Suprapubic skin (tissue), 4 donors: Measurements from ENCODE around the gene DDN. TPM values are rescaled to one million over a fixed set of nuclear protein-coding genes. Genes with fewer than 3 reads are reported as not detected.
A peak's percentile ranks its signal among the peaks of the same experiment; 100 is the strongest.

Experiments used
- DNase-seq, 2 donors: peaks; one replicate each; pipeline ENCODE4 v3.0.0-alpha.2; 2019; ENCODE audit warnings: low spot score in 2 of 2
- H3K27ac ChIP-seq: fragments of 200-600 bp; sonication (generic); one replicate; pipeline ENCODE4 v1.5.1; 2019
- H3K27me3 ChIP-seq: fragments of 200-600 bp; sonication (generic); one replicate; pipeline ENCODE4 v1.5.1; 2019
- H3K36me3 ChIP-seq: fragments of 200-600 bp; sonication (generic); one replicate; pipeline ENCODE4 v1.5.1; 2019
- H3K4me1 ChIP-seq: fragments of 200-600 bp; sonication (generic); one replicate; pipeline ENCODE4 v1.5.1; 2019
- H3K4me3 ChIP-seq: fragments of 200-600 bp; sonication (generic); one replicate; pipeline ENCODE4 v1.5.1; 2019; ENCODE audit warnings: mild to moderate bottlenecking
- H3K9me3 ChIP-seq: fragments of 200-600 bp; sonication (generic); one replicate; pipeline ENCODE4 v1.5.1; 2019
- CTCF ChIP-seq, 2 donors: fragments of 200-600 bp in 1 of 2; fragments of 450-650 bp in 1 of 2; sonication (generic) in 1 of 2; IDR thresholded peaks; one replicate each; pipeline ENCODE4 v1.5.1; 2016 to 2019; ENCODE audit warnings: antibody characterized with exemption in 2 of 2, mild to moderate bottlenecking in 1 of 2, moderate library complexity in 1 of 2
- EP300 ChIP-seq: sonication (generic); formaldehyde crosslinking; IDR thresholded peaks from one replicate; pipeline ENCODE4 v1.6.1; 2017; ENCODE audit warnings: antibody characterized with exemption
- POLR2A ChIP-seq, 2 donors: fragments of 450-650 bp; IDR thresholded peaks; one replicate each; pipeline ENCODE4 v1.6.1; 2017; ENCODE audit warnings: antibody characterized with exemption in 2 of 2, mild to moderate bottlenecking in 2 of 2, moderate library complexity in 2 of 2
- POLR2AphosphoS5 ChIP-seq, 3 donors: sonication (generic); formaldehyde crosslinking; IDR thresholded peaks; one replicate each; pipeline ENCODE4 v1.6.1; 2017; ENCODE audit warnings: antibody characterized with exemption in 3 of 3
- WGBS: methylation state at CpG from one replicate; pipeline ENCODE4 v1.1.5; 2018; 5-methylcytosine and 5-hydroxymethylcytosine counted together
- total RNA-seq, 4 donors: library from RNA; depleted of rRNA; stranded (reverse); fragments of >200 nt; gene quantifications; one replicate each; pipeline ENCODE4 v1.1.0, GENCODE V29; 2016

Gene DDN
- total RNA-seq, 4 donors from 2014 or later: 0.23 to 0.45 (median 0.24) TPM; not detected in 1

DNA sequence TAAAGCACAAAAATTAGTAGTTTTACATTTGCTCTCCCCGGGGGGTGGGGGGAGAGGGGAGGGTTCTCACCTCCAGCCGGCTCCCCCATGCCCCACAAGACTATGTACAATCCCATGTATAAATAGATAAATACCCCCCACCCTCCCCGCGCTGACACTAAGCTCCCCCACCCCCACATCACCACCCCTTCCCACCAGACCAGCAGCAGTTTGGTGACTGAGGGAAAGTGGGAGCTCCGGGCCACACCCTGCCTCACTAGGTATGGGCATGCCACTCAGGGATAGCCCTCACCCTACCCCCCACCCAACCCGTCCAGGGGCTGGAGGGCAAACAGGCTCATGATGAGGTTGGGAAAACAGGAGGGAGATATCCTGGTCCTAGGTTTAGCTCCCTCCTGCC is 21.3 kb upstream of the DDN start:
- Histone ChIP-seq H3K27me3 (no peaks in the 10 kb centered on the region), H3K36me3 (peaks cover 50% of the 10 kb centered on the region), H3K4me1 (peaks cover 31% of the 10 kb centered on the region), H3K9me3 (no peaks in the 10 kb centered on the region), H3K4me3 (no peak overlapping the region), H3K27ac (no peak overlapping the region)
- 85% methylated on average over 6 of the region's 6 CpGs for WGBS
- TF ChIP-seq CTCF (IDR thresholded peaks at IDR 0.05) (no peak), POLR2AphosphoS5 (IDR thresholded peaks at IDR 0.05) (no peak), EP300 (no peak), POLR2A (IDR thresholded peaks at IDR 0.05) (no peak)
- DNase-seq: peak in 1 of 2 donors; percentile 62

DNA sequence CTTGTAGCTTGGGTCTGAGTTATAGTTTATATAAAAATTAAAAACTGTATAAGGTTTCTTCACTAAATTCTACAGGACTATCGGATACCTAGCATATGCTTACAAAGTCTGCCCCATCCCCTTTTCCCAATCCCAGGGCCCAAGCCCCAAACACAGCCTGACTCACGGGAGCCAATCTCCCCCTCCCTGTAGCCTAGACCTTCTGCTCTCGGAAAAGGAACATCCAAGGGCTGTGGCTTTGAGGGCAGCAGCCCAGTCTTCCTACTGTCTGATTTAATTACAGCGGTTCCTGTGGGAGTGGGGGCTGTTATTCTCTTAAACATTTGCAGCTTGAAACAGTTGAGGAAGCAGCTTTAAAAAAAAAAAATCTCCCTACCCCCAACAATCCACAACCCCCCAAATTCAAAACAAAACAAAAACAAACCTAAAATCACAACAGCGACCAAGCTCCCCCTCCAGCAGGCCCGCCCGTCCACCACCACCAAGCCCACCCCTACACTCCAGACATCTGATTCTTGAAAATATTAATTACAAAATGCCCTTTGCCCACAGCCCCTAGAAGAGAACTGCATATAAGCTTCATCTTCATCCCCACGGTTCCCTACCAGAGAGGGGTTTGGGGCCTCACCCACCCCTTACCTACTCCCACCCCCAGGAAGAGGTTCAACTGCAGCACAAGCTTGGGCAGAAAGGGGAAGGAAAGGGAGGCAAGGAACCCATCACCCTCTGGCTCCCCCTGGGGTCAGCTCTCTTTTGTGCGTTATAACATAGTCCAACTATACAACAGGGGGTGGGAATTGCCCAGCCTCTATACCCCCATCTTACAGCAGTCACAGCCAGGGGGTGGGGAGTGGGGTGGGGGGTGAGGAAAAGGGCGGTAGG is 20.5 kb upstream of the DDN start:
- TF ChIP-seq EP300 (no peak), CTCF (IDR thresholded peaks at IDR 0.05) (no peak), POLR2AphosphoS5 (IDR thresholded peaks at IDR 0.05) (no peak), POLR2A (IDR thresholded peaks at IDR 0.05) (no peak)
- H3K27ac ChIP-seq: peak overlapping the region; percentile 92
- H3K36me3 ChIP-seq: peaks cover 42% of the 10 kb centered on the region
- H3K4me1 ChIP-seq: peaks cover 33% of the 10 kb centered on the region
- peak in 1 of 2 donors; percentile 67 for DNase-seq
- 59% methylated on average over 9 of the region's 10 CpGs for WGBS
- peak overlapping the region; percentile 89 for H3K4me3 ChIP-seq
- no peaks in the 10 kb centered on the region for H3K27me3 ChIP-seq
- H3K9me3 ChIP-seq: no peaks in the 10 kb centered on the region

DNA sequence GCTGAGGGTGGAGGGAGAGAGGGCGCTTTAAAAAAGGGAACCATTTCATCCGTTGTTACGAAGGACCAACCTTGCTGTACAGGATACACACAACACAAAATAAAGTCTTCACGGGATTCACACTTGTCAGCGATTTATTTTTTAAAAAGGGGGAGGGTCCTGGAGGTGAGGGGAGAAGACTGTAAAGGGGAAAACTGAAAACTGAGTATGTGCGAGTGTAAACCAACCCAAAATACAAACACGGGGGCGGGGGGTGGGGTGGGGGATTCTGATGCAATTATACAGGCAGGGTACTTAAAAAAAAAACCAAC is 19.9 kb upstream of the DDN start:
- H3K4me1 ChIP-seq: peaks cover 33% of the 10 kb centered on the region
- 5% methylated on average over 8 of the region's 8 CpGs for WGBS
- H3K9me3 ChIP-seq: no peaks in the 10 kb centered on the region
- H3K27me3 ChIP-seq: no peaks in the 10 kb centered on the region
- peak overlapping the region; percentile 89 for H3K4me3 ChIP-seq
- H3K27ac ChIP-seq: peak overlapping the region; percentile 92
- DNase-seq: no peak
- TF ChIP-seq POLR2AphosphoS5 (IDR thresholded peaks at IDR 0.05): no peak
- TF ChIP-seq CTCF (IDR thresholded peaks at IDR 0.05): no peak
- TF ChIP-seq POLR2A (IDR thresholded peaks at IDR 0.05): no peak
- TF ChIP-seq EP300: no peak
- peaks cover 36% of the 10 kb centered on the region for H3K36me3 ChIP-seq

- WGBS: under 1% methylated on average over 29 of the region's 59 CpGs
- Histone ChIP-seq H3K27ac (peak within 1 kb of the TSS; percentile 92), H3K4me1 (peaks cover 33% of the 10 kb centered on the region), H3K9me3 (no peaks in the 10 kb centered on the region), H3K36me3 (peaks cover 30% of the 10 kb centered on the region), H3K4me3 (peak within 1 kb of the TSS; percentile 89), H3K27me3 (no peaks in the 10 kb centered on the region)
- peak; percentile 80 to 88 (median 88) for TF ChIP-seq POLR2AphosphoS5 (IDR thresholded peaks at IDR 0.05)
- peak; percentile 13 for TF ChIP-seq EP300
- TF ChIP-seq CTCF (IDR thresholded peaks at IDR 0.05): peak in 1 of 2 donors; percentile 58
- peak; percentile 58 to 90 for TF ChIP-seq POLR2A (IDR thresholded peaks at IDR 0.05)
- DNase-seq: peak; percentile 98
These were observed 19.3 kb upstream of the DDN start, which contains the start of gene PRKAG1 for GRCh38 chr12:49018261-49019119. Gene PRKAG1, minus strand, starts transcription at chr12:49018776. Its CDS starts 36 bp downstream, at chr12:49018740.

- H3K4me3 ChIP-seq: peak overlapping the region; percentile 89
- peaks cover 27% of the 10 kb centered on the region for H3K36me3 ChIP-seq
- H3K27ac ChIP-seq: peak overlapping the region; percentile 92
- H3K4me1 ChIP-seq: peaks cover 33% of the 10 kb centered on the region
- DNase-seq: peak in 1 of 2 donors; percentile 69
- H3K27me3 ChIP-seq: no peaks in the 10 kb centered on the region
- H3K9me3 ChIP-seq: no peaks in the 10 kb centered on the region
- WGBS: 0% methylated on average over 8 of the region's 8 CpGs
- TF ChIP-seq POLR2A (IDR thresholded peaks at IDR 0.05): no peak
- no peak for TF ChIP-seq CTCF (IDR thresholded peaks at IDR 0.05)
- TF ChIP-seq EP300: no peak
- no peak for TF ChIP-seq POLR2AphosphoS5 (IDR thresholded peaks at IDR 0.05)
These were observed 18.7 kb upstream of the DDN start for GRCh38 chr12:49017891-49018260.
